ENCODE data around the gene CEP57L1. TPM values are rescaled to one million over a fixed set of nuclear protein-coding genes. Genes with fewer than 3 reads are reported as not detected.

Gene CEP57L1
- total RNA-seq, 1 experiment from 2014 or later = 8.4 TPM

DNA sequence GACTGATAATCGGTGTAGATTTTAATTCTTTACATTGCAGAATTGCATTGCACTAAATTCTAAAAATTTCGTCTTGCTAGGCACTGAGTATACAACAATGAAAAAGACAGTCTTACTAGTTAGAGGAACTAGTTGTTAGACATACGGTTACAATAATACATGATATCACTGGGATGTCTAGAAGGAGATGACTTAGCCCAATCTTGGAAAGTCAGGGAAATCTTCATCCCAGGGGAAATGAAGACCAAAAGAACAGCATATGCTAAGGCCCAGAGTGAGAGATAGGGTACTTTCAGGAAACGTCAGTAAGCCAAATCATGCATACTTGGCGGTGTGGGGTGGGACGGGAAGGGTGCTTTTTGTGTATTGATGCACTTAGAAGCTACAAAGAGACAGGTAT, 901 bp downstream of the CEP57L1 start:
- H3K18ac ChIP-seq (ENCODE audit: insufficient read length, low read depth, low read length) = no peak overlapping the region
- no peaks in the 10 kb centered on the region for H4K20me1 ChIP-seq (ENCODE audit: control insufficient read depth, insufficient read depth, insufficient read length)
- no peak overlapping the region for H3K23ac ChIP-seq (ENCODE audit: insufficient read length, low read depth, low read length)
- H3T11ph ChIP-seq (ENCODE audit: low read length) = no peak overlapping the region
- H3K4me1 Mint-ChIP-seq = peaks cover 25% of the 10 kb centered on the region in 2 experiments
- H2BK5ac ChIP-seq (ENCODE audit: insufficient read length, low read length) = no peak overlapping the region
- H3K36me3 Mint-ChIP-seq (ENCODE audit: insufficient read depth in 1 of 3, low read depth in 3 of 3) = peaks cover 0 to 4% (median 0%) of the 10 kb centered on the region in 3 experiments; a peak in 1 of 7 replicates
- no peak overlapping the region for H2AK5ac ChIP-seq (ENCODE audit: insufficient read length, low read length)
- no peak overlapping the region for H4K8ac ChIP-seq (replicated peaks; ENCODE audit: insufficient read length, low read depth, low read length)
- no peak overlapping the region for H2AFZ ChIP-seq (ENCODE audit: low read length)
- H3K9ac ChIP-seq (ENCODE audit: extremely low read depth, insufficient read length, low read length) = no peak overlapping the region
- no peak overlapping the region for H2BK15ac ChIP-seq (ENCODE audit: low read depth, low read length)
- H2BK12ac ChIP-seq (ENCODE audit: insufficient read length, low read depth, low read length) = no peak overlapping the region
- H3K27ac Mint-ChIP-seq = no peak overlapping the region
- H3K4ac ChIP-seq (ENCODE audit: low read depth, low read length) = no peak overlapping the region
- H2BK20ac ChIP-seq (ENCODE audit: low read depth, low read length, poor library complexity, severe bottlenecking) = no peak overlapping the region
- H4K5ac ChIP-seq (ENCODE audit: insufficient read length, low read depth, low read length) = no peak overlapping the region
- H3K23me2 ChIP-seq (ENCODE audit: insufficient read length, low read depth, low read length, poor library complexity, severe bottlenecking) = peaks cover 10% of the 10 kb centered on the region
- no peaks in the 10 kb centered on the region for H3K27me3 Mint-ChIP-seq (ENCODE audit: low read depth)
- no peak for DNase-seq
- TF ChIP-seq, protein P1, sequence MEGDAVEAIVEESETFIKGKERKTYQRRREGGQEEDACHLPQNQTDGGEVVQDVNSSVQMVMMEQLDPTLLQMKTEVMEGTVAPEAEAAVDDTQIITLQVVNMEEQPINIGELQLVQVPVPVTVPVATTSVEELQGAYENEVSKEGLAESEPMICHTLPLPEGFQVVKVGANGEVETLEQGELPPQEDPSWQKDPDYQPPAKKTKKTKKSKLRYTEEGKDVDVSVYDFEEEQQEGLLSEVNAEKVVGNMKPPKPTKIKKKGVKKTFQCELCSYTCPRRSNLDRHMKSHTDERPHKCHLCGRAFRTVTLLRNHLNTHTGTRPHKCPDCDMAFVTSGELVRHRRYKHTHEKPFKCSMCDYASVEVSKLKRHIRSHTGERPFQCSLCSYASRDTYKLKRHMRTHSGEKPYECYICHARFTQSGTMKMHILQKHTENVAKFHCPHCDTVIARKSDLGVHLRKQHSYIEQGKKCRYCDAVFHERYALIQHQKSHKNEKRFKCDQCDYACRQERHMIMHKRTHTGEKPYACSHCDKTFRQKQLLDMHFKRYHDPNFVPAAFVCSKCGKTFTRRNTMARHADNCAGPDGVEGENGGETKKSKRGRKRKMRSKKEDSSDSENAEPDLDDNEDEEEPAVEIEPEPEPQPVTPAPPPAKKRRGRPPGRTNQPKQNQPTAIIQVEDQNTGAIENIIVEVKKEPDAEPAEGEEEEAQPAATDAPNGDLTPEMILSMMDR (conservative IDR thresholded peaks at IDR 0.05) = no peak
- H3K27ac ChIP-seq (ENCODE audit: insufficient read length, low read depth, low read length) = no peak overlapping the region
- no peaks in the 10 kb centered on the region for H3K27me3 ChIP-seq (ENCODE audit: insufficient read depth, low read length)
- H3K14ac ChIP-seq (ENCODE audit: insufficient read depth, low read length) = no peak overlapping the region
- H3K4me2 ChIP-seq (ENCODE audit: insufficient read depth, insufficient read length, low read length) = peak overlapping the region; percentile 85
- WGBS (ENCODE audit: extremely low coverage, insufficient read length, low lambda C conversion rate) = no CpG with 5 or more reads among the region's 6 CpGs
- no peak overlapping the region for H4K91ac ChIP-seq (ENCODE audit: insufficient read length, low read depth, low read length)
- H3K79me1 ChIP-seq (ENCODE audit: insufficient read depth, low read depth, low read length, poor library complexity, severe bottlenecking) = no peaks in the 10 kb centered on the region
- no peaks in the 10 kb centered on the region for H3K4me1 ChIP-seq (ENCODE audit: insufficient read depth, low read length)
- H3K9me3 Mint-ChIP-seq = no peaks in the 10 kb centered on the region; a peak in 1 of 5 replicates
- no peak overlapping the region for H3K56ac ChIP-seq (ENCODE audit: insufficient read length, low read depth, low read length)
- H2BK120ac ChIP-seq (ENCODE audit: low read depth, low read length, poor library complexity, severe bottlenecking) = no peak overlapping the region
- peak overlapping the region; percentile 82 to 95 for H3K4me3 Mint-ChIP-seq
- H3K9me3 ChIP-seq (ENCODE audit: control insufficient read depth, low read depth, low read length) = no peaks in the 10 kb centered on the region
- no peaks in the 10 kb centered on the region for H3K79me2 ChIP-seq (ENCODE audit: insufficient read depth, low read length)
